GM23338 (cell line): Measurements from ENCODE around the gene SMOC2.

Source experiments
- EZH2 ChIP-seq: fragments of 200-600 bp; sonication (generic); IDR thresholded peaks from one replicate; pipeline ENCODE4 v1.8.0; 2017; ENCODE audit warnings: antibody characterized with exemption, mild to moderate bottlenecking, low read depth; ENCODE audit not compliant: unreplicated experiment
- EZH2phosphoT487 ChIP-seq: fragments of 200-600 bp; sonication (generic); IDR thresholded peaks from one replicate; pipeline ENCODE4 v1.8.1; 2018; ENCODE audit warnings: antibody characterized with exemption; ENCODE audit not compliant: unreplicated experiment
- NANOG ChIP-seq: IDR thresholded peaks from 2 replicates; pipeline ENCODE4 v1.6.1; 2016; ENCODE audit warnings: antibody characterized with exemption, borderline replicate concordance
- POLR2AphosphoS5 ChIP-seq: IDR thresholded peaks from 2 replicates; pipeline ENCODE4 v1.6.1; 2016; ENCODE audit warnings: antibody characterized with exemption, low read depth
- STAT1 ChIP-seq: IDR thresholded peaks from one replicate; pipeline ENCODE4 v1.6.1; 2016; ENCODE audit warnings: antibody characterized with exemption; ENCODE audit not compliant: unreplicated experiment
- TF ChIP-seq, protein P1 (sequence below), 2 experiments: fragments of 200-600 bp in 1 of 2; sonication (generic) in 1 of 2; conservative IDR thresholded peaks; 2 replicates each; pipeline versions ENCODE4 v1.5.1 to v1.6.1; 2016 to 2017; ENCODE audit warnings: antibody characterized with exemption in 2 of 2, low read depth in 2 of 2, mild to moderate bottlenecking in 2 of 2, moderate library complexity in 1 of 2
- TF ChIP-seq, protein P2 (sequence below): IDR thresholded peaks from one replicate; pipeline ENCODE4 v1.6.1; 2018; ENCODE audit warnings: antibody characterized with exemption; ENCODE audit not compliant: unreplicated experiment
- TF ChIP-seq, protein P3 (sequence below): IDR thresholded peaks from 2 replicates; pipeline ENCODE4 v1.6.1; 2016; ENCODE audit warnings: antibody characterized with exemption

DNA sequence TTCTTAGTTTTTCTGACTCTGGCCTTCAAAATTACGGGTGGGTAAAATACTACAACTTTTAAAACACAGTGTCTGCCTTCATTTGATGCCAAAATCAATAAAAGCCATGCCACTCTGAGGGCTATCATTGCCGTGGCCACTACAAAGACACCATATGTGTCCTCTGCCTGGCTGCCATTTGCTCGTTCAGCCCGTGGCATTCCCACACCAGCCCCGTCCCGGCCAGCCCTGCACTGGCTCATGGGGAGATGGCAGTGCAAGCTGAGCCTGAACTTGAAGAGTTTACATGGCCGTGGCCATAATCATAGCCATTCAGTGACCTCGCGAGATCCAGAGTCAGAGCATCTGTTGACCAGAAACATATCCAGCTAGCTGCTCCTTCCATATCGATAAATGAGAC, 79.2 kb downstream of the SMOC2 start:
- TF ChIP-seq, protein P1, sequence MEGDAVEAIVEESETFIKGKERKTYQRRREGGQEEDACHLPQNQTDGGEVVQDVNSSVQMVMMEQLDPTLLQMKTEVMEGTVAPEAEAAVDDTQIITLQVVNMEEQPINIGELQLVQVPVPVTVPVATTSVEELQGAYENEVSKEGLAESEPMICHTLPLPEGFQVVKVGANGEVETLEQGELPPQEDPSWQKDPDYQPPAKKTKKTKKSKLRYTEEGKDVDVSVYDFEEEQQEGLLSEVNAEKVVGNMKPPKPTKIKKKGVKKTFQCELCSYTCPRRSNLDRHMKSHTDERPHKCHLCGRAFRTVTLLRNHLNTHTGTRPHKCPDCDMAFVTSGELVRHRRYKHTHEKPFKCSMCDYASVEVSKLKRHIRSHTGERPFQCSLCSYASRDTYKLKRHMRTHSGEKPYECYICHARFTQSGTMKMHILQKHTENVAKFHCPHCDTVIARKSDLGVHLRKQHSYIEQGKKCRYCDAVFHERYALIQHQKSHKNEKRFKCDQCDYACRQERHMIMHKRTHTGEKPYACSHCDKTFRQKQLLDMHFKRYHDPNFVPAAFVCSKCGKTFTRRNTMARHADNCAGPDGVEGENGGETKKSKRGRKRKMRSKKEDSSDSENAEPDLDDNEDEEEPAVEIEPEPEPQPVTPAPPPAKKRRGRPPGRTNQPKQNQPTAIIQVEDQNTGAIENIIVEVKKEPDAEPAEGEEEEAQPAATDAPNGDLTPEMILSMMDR (conservative IDR thresholded peaks at IDR 0.05; ENCODE audit: low read depth in 2 of 2): no peak
- TF ChIP-seq, protein P2, sequence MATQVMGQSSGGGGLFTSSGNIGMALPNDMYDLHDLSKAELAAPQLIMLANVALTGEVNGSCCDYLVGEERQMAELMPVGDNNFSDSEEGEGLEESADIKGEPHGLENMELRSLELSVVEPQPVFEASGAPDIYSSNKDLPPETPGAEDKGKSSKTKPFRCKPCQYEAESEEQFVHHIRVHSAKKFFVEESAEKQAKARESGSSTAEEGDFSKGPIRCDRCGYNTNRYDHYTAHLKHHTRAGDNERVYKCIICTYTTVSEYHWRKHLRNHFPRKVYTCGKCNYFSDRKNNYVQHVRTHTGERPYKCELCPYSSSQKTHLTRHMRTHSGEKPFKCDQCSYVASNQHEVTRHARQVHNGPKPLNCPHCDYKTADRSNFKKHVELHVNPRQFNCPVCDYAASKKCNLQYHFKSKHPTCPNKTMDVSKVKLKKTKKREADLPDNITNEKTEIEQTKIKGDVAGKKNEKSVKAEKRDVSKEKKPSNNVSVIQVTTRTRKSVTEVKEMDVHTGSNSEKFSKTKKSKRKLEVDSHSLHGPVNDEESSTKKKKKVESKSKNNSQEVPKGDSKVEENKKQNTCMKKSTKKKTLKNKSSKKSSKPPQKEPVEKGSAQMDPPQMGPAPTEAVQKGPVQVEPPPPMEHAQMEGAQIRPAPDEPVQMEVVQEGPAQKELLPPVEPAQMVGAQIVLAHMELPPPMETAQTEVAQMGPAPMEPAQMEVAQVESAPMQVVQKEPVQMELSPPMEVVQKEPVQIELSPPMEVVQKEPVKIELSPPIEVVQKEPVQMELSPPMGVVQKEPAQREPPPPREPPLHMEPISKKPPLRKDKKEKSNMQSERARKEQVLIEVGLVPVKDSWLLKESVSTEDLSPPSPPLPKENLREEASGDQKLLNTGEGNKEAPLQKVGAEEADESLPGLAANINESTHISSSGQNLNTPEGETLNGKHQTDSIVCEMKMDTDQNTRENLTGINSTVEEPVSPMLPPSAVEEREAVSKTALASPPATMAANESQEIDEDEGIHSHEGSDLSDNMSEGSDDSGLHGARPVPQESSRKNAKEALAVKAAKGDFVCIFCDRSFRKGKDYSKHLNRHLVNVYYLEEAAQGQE: no peak
- no peak for TF ChIP-seq POLR2AphosphoS5
- TF ChIP-seq EZH2: no peak
- no peak for TF ChIP-seq NANOG
- TF ChIP-seq EZH2phosphoT487: no peak
- TF ChIP-seq, protein P3, sequence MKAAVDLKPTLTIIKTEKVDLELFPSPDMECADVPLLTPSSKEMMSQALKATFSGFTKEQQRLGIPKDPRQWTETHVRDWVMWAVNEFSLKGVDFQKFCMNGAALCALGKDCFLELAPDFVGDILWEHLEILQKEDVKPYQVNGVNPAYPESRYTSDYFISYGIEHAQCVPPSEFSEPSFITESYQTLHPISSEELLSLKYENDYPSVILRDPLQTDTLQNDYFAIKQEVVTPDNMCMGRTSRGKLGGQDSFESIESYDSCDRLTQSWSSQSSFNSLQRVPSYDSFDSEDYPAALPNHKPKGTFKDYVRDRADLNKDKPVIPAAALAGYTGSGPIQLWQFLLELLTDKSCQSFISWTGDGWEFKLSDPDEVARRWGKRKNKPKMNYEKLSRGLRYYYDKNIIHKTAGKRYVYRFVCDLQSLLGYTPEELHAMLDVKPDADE: no peak
- TF ChIP-seq STAT1: no peak
